ENCODE measurements around the gene SYNPR.
"Not testable (repeated sequence)": the region's sequence is repeated elsewhere in the genome, so short reads cannot be mapped to it uniquely, and the experiment has no call there.

The SYNPR gene

GRCh38 chr3:63278171-63279004 lies at the start of gene SYNPR:
Gene SYNPR (plus strand): TSS chr3:63278308.
- no peak for DNase-seq (ENCODE audit: insufficient read length, low spot score)
- no peak for FAIRE-seq

- no peak for FAIRE-seq
- DNase-seq (ENCODE audit: insufficient read length, low spot score), result peak; percentile 10
Observed at GRCh38 chr3:63228677-63229076, 49.4 kb upstream of the SYNPR start.

- DNase-seq (ENCODE audit: insufficient read length, low spot score) (no peak), FAIRE-seq (no peak)
Observed at GRCh38 chr3:63230146-63230545, 48.0 kb upstream of the SYNPR start.

DNA sequence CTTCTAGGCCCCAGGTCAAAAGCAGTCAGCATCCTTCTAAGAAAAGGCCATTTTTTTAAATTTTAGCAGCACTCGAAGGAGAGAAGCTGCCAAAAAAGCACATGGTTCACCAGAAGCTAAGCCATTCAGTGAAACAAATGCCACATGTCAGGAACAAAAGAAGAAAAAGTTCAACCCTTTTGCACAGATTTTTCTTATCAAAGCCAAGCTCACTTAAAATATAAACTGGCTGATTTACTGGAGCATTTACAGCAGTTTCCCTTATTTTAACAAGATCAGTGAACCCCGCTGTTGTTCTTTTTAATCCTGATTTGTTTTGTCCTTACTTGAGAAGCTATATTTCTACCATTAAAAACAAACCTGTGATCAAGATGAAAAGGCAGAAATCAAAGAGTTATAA lies 46.5 kb upstream of the SYNPR start:
- DNase-seq (ENCODE audit: insufficient read length, low spot score) (no peak), FAIRE-seq (no peak)

DNA sequence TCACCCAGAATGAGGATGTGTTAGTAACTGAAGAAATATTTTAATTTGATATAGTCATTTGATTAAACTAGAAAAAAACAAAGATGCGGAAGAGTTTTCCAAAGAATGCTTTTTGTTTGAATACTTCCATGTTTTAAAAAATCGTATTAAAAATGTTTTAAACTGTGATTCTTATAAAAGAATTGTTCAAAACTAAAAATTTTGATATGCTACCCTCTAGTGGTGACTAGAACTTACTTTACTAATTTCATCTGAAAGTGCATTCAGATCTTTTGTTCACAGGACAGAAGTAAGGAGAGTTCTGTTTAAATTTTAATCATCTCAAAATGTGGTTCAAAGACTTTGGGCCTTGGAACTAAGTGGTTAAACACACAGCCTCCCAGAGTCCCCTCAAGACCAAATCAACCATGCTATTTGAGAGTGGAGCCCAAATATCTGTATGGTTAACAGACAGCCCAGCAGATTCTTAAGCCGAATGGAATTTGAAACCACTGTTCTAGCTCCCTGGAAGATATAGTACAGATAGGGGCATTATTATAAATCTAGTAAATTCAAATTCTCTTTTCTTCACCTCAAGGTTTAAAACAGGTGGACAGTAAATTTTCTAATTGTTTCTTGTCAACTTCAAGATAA lies 45.2 kb upstream of the SYNPR start:
- DNase-seq (ENCODE audit: insufficient read length, low spot score), result no peak

DNA sequence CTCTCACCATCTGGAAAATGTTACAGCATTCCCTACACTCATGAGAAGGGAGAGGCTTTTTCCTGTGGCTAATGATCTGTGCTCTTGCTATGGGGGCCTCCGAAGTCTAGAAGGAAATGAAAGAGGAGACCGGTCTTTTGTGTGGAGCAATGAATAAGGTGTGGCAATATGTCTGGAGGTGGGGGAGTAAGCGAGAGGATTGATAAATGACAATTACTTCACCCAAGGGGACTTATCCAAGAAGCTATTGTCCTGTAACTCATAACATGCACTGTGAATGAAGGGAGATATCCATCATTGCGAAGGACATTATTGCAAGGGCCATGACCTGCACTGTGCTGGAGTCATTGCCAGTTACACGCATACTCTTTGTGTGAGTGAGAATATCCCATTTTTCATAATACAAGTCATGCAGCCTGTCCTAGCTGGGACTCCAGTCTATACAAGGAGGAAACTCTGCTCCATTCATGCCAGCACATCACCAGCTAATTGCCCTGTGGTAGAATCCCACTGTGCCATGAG lies 37.7 kb upstream of the SYNPR start:
- DNase-seq (ENCODE audit: insufficient read length, low spot score) (no peak), FAIRE-seq (no peak)

More for the DNA sequence above, 45.2 kb upstream of the SYNPR start:
- no peak for FAIRE-seq

DNA sequence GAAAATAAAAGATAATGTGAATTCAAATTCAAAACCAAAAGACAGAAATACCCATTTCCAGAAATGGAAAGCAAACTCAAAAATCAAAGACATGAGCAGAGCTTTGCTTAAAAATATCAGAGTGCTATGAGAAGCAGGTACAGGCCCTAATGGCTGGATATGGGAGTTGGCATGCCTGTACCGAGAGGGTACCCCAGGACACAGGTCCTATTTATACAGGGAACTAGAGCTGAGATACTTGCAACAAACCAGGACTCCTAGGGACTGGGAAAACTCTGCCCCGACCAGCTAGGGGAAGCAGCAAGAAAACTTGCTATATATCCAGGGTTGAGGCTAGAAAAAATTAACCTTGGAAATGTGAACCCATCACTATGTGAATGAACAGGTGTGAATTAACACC lies 36.0 kb upstream of the SYNPR start:
- no peak for DNase-seq (ENCODE audit: insufficient read length, low spot score)
- FAIRE-seq, result no peak

GRCh38 chr3:63244486-63244885 lies 33.6 kb upstream of the SYNPR start:
- DNase-seq (ENCODE audit: insufficient read length, low spot score) (no peak), FAIRE-seq (no peak)

DNA sequence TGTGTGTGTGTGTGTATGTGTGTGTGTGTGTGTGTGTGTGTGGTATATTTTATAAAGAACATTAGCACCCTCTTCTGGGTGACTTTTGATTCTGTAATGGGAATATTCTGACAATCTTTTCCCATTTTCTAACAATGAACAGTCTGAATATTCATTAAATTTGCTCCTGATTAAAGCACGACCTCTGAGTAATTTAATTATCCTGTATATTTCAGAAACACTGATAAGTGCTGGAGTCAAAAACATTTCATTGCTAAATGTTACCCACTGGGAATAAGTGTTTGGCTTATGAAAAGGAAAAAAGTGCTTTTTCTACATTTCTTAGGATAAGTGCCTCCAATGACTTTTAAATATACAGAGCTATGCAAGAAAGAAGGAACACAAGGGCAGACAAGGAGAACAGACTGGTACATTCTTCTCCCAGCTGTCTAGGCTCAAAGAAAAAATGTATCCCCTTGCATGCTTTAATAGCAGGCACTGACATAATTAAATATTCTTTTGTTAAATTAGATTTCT lies 32.3 kb upstream of the SYNPR start:
- no peak for DNase-seq (ENCODE audit: insufficient read length, low spot score)
- no peak for FAIRE-seq

GRCh38 chr3:63248015-63248414 lies 30.1 kb upstream of the SYNPR start:
- no peak for DNase-seq (ENCODE audit: insufficient read length, low spot score)
- no peak for FAIRE-seq

- FAIRE-seq (no peak), DNase-seq (ENCODE audit: insufficient read length, low spot score) (no peak)
Observed at GRCh38 chr3:63251499-63251898, 26.6 kb upstream of the SYNPR start.

DNA sequence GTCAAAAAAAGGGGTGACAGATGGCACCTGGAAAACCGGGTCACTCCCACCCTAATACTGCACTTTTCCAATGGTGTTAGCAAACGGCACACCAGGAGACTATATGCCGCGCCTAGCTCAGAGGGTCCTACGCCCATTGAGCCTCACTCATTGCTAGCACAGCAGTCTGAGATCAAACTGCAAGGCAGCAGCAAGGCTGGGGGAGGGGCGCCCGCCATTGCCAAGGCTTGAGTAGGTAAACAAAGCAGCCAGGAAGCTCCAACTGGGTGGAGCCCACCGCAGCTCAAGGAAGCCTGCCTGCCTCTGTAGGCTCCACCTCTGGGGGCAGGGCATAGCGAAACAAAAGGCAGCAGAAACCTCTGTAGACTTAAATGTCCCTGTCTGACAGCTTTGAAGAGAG lies 22.3 kb upstream of the SYNPR start:
- not testable (repeated sequence) for FAIRE-seq; DNase-seq (ENCODE audit: insufficient read length, low spot score)

DNA sequence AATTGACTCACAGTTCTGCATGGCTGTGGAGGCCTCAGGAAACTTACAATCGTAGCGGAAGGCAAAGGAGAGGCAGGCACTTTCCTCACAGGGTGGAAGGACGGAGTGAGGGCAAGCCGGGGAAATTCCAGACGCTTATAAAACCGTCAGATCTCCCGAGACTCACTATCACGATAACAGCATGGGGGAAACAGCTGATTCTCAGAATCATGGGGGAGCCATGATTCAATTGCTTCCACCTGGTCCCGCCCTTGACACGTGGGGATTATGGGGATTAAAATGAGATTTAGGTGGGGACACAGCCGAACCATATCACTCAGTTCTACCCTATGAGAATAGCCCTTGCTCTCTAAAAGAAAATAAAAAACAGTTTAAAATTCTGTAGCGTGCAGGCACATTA lies 13.4 kb upstream of the SYNPR start:
- DNase-seq (ENCODE audit: insufficient read length, low spot score) (no peak), FAIRE-seq (no peak)

GRCh38 chr3:63274359-63274758 lies 3.7 kb upstream of the SYNPR start:
- FAIRE-seq (no peak), DNase-seq (ENCODE audit: insufficient read length, low spot score) (no peak)

DNA sequence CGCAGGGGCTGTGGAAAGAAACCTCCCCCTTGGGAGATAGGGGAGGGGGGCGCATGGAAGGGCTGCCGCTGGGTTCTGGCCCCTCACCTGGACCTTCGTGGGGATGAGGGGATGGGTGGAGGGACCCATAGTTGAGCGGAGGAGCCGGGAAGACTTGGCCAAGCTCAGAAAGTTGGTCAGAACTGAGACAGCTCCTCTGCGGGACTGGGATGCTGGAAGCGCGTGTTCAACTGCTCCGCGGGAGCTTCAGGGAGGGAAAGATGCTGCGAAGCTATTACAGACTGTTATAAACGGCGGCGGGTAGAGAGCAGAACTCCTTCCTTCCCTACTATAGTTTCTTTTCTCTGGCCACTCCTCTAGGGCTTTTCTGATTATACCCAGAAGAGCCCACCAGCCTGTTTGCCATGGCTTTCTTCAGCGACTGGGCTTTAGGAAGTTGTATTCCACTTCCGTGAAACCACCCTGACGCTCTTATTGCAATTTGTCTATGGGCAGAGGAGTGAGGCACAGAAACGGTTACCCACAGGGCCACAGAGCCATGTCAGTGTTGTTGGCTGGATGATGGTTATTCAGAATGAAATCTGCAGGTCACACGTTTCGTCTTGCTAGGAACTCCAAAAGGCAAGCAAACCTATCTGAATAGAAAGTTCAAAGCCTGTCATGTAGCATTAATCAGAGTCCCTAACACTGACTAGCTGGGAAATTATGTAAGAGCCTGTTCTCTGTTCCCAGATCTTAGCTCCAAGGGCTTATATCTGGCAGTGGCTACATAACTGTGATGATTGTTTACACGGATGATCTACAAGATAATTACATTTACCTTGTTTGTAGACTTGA lies 1.1 kb downstream of the SYNPR start:
- DNase-seq (ENCODE audit: insufficient read length, low spot score) (no peak), FAIRE-seq (no peak)

DNA sequence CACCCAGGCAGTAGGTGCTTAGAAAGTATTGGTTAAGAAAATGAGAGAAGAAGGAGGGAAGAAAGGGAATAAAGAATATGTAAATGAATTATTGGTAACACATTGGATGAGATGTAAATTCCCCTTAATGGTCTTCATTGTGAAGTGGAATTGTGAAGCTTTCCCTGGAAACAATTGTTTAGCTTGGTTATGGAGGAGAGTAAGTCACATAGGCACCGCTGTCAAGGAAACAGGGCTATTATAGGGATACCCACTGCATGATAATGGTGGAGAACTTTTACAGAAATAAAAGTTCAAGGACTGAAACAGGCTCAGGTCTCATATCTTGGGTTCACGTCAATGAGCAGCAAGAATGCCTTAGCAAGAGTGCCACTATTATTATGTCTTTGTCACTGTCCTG lies 9.5 kb downstream of the SYNPR start:
- DNase-seq (ENCODE audit: insufficient read length, low spot score), result no peak
- FAIRE-seq, result no peak

- DNase-seq (ENCODE audit: insufficient read length, low spot score) (no peak), FAIRE-seq (no peak)
Observed at GRCh38 chr3:63290686-63291085, 12.6 kb downstream of the SYNPR start.

- FAIRE-seq (no peak), DNase-seq (ENCODE audit: insufficient read length, low spot score) (no peak)
Observed at GRCh38 chr3:63294332-63294731, 16.2 kb downstream of the SYNPR start.

- DNase-seq (ENCODE audit: insufficient read length, low spot score) (no peak), FAIRE-seq (no peak)
Observed at GRCh38 chr3:63295356-63295755, 17.2 kb downstream of the SYNPR start.

DNA sequence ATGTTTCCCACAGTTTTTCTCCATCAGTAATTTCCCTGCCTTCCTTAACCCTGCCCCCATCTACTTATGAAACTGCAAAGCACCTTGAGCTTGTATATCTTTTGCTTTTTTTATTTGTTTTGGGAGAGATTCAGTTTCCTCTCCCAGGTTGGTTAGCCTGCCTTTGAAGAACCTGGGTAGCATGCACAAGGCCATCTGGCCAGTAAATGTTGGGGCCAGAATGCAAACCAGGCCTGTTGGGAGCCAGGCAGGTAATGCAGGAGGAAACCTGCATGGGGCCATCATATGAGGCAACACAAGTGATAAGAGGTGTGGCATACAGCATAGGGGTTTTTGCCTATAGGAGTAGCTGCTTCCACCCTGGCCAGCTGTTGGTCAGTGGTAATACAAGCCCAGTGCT lies 17.7 kb downstream of the SYNPR start:
- DNase-seq (ENCODE audit: insufficient read length, low spot score) (no peak), FAIRE-seq (no peak)

DNA sequence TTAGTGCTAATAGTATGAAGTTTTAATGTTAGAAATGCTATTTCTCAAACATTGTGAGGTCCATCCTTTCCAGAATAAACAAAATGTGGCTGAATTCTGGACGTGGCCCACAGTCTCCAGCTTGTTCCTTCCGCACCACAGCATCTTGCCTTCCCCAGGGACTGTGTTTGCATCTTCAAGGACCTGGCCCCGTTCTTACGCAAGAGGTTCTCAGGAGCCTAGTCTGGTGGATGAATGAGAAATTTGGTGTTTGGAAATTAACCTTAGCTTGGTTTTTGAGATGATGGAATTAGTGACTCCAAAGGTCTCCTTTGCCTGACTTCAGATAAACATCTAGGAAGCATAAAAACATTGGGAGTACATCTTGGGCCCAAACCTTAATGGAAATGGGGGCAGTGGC lies 18.1 kb downstream of the SYNPR start:
- FAIRE-seq (no peak), DNase-seq (ENCODE audit: insufficient read length, low spot score) (no peak)

Data from HTR-8/SVneo (cell line).